Transverse colon (tissue), 3 donors: ENCODE data around the gene CCL17.

Experiments used
- EP300 ChIP-seq: sonication (generic); formaldehyde crosslinking; IDR thresholded peaks from one replicate; pipeline ENCODE4 v1.6.1; 2017; ENCODE audit warnings: antibody characterized with exemption, low read depth
- POLR2A ChIP-seq: fragments of 450-650 bp; IDR thresholded peaks from one replicate; pipeline ENCODE4 v1.6.1; 2016; ENCODE audit warnings: antibody characterized with exemption, mild to moderate bottlenecking, moderate library complexity
- TF ChIP-seq, protein P1 (sequence below), 5 experiments: fragments of 200-600 bp in 3 of 5; fragments of 450-650 bp in 2 of 5; sonication (generic) in 3 of 5; IDR thresholded peaks; 1 replicate in 2 of 5; 2 replicates in 3 of 5; pipeline ENCODE4 v1.5.1; 2016 to 2017; ENCODE audit warnings: antibody characterized with exemption in 5 of 5, inconsistent platforms in 3 of 5, mild to moderate bottlenecking in 2 of 5, moderate library complexity in 1 of 5

DNA sequence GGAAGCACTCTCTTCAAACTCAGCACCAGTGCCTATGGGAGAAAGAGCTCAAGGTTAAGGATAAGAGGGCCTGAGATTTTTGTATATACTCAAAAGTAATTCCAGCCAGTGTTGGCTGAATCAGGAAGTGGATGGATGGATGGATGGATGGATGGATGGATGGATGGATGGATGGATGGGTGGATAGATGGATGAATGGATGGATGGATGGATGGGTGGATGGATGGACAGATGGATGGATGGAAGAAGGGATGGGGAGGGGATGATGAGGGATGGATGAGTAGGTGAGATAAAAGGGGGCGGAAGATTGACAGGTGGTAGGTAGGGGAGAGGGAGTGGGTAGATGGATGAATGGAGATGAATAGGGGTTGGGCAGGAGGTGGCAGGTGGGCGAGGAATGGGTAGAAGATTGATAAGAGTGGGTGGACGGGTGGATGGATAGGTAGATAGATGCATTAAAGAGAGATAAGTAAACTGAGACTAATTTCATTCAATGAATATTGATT is 28.2 kb upstream of the CCL17 start:
- TF ChIP-seq POLR2A = no peak
- TF ChIP-seq, protein P1, sequence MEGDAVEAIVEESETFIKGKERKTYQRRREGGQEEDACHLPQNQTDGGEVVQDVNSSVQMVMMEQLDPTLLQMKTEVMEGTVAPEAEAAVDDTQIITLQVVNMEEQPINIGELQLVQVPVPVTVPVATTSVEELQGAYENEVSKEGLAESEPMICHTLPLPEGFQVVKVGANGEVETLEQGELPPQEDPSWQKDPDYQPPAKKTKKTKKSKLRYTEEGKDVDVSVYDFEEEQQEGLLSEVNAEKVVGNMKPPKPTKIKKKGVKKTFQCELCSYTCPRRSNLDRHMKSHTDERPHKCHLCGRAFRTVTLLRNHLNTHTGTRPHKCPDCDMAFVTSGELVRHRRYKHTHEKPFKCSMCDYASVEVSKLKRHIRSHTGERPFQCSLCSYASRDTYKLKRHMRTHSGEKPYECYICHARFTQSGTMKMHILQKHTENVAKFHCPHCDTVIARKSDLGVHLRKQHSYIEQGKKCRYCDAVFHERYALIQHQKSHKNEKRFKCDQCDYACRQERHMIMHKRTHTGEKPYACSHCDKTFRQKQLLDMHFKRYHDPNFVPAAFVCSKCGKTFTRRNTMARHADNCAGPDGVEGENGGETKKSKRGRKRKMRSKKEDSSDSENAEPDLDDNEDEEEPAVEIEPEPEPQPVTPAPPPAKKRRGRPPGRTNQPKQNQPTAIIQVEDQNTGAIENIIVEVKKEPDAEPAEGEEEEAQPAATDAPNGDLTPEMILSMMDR (IDR thresholded peaks at IDR 0.05) = no peak
- TF ChIP-seq EP300 = no peak
